GM19328 (cell line): ENCODE measurements around the gene SERINC5.
"Not testable (repeated sequence)": the region's sequence is repeated elsewhere in the genome, so short reads cannot be mapped to it uniquely, and the experiment has no call there.

Source experiments
- ATAC-seq: cut with Tn5 transposase; IDR thresholded peaks from one replicate; pipeline ENCODE4 v1.9.1; 2021; ENCODE audit warnings: mild to moderate bottlenecking, moderate library complexity; ENCODE audit not compliant: unreplicated experiment

SERINC5 gene

DNA sequence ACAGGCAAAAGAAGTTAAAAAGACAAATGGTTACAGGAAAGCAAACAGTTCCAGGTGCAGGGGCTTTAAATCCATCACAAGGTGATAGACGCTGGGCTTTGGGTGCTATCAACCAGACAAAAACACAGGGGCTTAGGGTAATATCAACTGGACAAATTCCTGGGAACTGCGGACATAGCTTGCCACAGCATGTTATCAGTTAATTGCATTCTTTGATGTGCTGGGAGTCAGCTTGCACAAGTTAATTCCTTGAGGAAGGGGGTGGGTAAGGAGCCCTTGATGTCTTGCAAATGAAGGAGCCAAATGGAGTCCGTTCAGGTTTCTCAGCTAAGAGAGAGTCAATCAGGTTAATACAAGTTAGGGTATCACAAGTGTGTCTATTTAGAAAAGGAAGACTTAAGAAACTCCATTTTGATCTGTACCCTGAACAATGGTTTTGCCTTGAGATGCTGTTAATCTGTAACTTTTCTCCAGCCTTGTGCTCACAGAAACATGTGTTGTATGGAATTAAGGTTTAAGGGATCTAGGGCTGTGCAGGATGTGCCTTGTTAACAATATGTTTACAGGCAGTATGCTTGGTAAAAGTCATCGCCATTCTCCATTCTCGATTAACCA lies 144.4 kb downstream of the SERINC5 start:
- ATAC-seq, result not testable (repeated sequence)

DNA sequence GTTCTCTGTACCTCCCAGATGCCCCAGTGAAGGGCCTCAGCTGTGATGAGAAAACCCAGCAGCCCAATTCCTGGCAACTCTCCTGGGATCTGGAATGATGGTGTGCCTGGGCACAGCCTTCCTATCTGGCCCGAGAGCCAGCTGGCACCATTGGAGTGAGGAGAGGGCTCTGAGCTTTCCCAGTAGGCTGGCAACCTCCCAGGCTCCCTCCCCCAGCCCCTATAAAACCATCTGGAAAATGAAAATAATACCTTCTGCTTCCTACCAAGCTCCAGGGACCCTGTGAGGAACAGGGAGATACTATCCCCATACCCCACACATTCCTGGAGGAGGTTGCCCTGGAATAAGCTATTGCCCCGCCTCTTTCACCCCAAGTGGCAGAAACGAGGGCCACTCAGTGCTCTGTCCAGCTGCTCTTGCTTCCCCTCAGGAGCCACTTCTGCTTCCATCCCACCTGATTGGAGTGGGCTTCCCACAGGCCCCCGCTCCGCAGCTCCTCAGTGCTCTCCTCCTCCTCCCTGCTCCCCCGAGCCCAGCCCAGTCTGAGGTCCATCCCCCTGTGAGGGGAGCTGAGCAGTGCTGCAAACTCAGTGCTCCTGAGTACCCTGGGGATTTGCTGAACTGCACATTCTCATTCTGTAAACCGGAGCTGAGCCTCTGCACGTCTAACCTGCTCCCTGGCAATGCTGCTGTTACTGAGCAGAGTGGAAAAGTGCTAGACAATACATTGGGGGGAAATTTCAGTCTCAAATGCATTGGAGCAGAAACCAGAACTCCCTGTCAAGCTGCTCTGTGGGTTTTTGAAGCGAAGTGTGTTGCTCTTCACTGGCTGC lies 146.0 kb downstream of the SERINC5 start:
- no peak for ATAC-seq

DNA sequence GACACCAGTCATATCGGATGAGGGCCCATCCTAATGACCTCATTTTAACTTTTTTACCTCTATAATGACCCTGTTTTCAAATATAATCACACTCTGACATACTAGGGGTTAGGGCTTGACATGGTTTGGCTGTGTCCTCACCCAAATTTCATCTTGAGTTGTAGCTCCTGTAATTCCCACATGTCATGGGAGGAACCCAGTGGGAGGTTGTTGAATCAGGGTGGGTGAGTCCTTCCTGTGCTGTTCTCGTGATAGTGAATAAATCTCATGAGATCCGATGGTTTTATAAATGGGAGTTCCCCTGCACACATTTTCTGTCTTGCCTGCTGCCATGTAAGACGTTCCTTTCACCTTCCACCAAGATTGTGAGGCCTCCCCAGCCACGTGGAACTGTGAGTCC lies 148.9 kb downstream of the SERINC5 start:
- ATAC-seq, result no peak

DNA sequence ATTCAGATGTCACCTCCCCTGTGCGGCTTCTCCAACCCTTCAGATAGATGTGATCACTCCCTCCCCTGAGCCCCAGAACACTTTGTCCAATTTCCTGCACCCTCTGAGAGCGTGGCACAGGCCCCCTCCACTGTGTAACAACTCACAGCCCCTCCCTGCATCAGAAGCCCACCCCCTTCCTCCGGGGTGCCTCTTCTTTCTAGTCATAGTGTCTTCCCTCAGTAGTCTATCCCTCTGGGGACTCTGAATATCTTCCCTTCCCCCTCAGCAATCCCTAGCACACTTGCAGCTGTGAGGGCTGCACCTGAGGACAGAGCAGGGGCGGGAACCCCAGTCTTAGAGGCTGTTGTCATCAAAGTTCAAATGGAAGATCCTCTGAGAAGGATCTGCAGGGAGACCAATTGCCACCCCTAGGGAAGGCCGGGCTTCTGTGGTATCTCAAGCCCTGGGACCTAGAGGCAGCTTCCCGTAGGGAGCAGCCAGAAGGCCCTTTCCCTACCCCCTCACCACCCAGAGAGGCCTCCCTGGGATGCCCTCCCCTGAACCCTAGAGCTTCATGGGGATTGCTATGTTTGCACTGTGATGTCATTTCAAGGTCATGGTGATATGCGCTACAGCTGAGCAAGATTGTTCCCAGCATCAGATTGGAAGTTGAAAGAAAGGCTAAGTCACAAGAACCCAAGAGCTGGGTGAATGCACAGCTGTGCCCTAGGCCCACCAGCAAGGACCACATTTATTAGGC lies 150.0 kb downstream of the SERINC5 start:
- ATAC-seq, result no peak

DNA sequence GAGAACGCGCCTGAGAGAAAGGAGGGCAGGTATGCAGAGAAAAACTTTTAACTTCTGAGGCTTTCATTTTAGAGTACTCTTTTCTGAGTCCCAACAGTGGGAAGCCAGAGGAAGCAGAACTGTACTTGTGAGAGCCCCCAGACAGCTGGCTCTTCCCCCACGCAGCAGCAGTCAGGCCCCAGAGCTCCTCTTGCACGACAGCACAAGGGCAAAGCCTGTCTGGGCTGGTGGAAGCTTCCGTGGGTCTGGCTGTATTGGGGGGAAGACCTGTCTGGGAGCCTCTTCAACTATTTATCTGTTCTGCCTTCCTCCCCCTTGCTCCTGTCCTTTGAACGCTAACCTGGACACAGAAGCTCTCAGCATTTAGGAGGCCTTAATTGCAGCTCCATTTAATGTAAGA lies 152.5 kb downstream of the SERINC5 start:
- no peak for ATAC-seq

DNA sequence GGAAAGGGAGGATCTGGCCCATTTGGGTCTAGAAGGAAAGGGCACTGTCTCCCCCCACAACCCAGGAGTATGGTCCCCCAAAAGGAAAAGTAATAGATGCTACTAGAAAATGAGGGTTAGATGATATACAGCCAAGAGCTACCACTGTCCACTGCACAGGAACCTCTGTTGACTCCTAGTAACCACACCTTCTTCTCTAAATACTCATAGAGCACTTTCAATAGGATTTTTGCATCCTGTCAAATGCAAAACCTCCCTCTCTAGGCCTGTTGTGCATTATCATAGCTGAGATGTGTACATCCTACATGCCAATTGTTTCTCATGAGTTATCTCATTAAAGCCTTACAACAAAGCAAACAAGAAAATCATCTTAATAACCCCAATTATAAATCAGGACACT lies 153.9 kb downstream of the SERINC5 start:
- no peak for ATAC-seq

DNA sequence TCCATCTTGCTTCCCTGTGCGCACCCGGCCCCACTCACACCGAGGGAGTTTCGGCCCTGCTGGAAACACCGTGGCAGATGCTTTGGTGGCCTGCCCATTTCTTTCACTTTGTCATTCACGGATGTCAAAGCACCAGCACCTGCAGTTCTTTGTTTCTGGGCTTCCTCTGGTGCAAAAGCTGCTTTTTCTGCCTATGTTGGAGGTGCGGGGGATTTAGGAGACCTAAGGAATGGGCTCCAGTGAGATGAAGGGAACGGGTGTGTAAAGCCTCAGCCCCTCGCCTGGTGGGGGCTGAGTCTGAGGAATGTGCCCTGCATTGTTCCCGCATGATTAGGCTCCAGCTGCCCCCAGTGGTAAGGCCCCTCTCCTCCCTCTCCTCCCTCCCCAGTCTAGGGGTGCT lies 158.4 kb downstream of the SERINC5 start:
- ATAC-seq, result no peak

DNA sequence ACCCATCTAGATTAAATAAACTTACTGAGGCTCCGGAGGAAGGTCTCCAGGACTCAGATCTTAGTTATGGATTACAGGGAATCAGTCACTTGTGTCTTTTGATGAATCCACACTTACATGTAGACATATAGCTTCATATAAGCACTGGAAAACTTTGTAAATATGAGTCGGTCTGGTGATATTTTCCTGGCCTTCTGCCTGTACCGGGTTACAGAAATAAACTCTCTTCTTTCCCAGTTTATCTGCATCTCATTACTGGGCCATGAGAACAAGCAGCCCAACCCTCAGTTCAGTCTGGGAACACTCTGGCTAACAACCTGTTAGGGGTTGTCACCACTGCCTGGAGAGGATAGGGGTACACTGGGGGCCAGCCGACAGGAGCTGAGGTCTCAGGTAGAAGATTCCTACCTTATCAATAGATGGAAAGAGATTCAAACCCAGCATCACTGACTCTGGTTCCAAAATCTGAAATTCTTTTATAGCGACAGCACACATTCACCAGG lies 161.6 kb downstream of the SERINC5 start:
- ATAC-seq, result no peak

DNA sequence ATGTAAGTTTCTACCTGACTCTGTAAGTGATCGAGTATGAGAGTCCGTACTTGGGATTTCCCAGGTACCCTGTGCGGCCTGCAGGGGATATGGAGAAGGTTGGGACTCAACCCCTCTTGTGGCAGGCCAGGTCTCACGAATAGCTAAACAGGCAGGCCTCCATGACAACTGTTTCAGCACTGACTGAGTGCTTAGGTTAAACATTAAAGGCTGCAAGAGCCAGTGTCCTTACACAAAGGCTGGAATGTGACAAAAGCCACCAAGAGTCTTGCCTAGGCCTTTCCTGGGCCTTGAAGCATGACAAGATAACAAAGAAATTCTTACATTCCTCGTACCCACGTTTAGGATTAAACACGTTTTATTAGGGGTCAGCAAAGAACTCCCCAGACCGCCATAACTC lies 162.1 kb downstream of the SERINC5 start:
- no peak for ATAC-seq

DNA sequence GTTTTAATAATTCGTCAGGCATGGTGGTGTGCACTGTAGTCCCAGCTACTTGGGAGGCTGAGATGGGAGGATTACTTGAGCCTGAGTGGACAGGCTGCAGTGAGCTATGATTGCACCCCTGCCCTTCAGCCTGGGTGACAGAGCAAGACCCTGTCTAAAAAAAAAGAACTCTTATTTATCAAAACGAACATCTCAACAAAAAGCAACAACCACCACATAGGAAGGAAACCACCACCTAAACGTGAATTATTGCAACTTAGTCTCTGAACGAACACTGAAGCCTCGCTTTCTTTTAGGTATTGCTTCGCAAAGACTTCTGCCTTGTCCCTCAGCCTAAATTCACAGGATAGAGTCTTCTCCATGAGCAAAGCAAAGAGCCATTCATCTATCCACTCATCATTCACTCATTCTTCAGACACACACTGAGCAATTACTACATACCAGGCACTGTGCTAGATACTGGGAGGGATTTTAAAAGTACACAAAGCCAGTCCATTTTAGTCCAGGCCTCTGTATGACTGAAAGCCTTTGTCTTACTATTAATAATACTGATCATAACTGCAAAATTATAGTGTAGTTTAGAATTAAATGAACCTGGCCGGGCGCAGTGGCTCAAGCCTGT lies 163.3 kb downstream of the SERINC5 start:
- no peak for ATAC-seq

DNA sequence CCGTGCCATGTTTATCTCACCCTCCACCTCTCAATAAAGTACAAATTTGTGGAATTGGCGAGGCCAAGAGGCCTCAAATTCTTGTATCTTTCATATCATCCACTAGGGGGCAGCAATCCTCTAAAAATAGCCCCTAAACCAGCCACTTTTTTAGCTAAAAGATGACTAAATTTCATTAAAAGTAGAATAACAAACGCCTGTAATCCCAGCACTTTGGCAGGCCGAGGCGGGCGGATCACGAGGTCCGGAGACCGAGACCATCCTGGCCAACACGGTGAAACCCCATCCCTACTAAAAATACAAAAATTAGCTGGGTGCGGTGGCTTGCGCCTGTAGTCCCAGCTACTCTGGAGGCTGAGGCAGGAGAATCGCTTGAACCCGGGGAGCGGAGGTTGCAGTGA lies 164.1 kb downstream of the SERINC5 start:
- not testable (repeated sequence) for ATAC-seq

DNA sequence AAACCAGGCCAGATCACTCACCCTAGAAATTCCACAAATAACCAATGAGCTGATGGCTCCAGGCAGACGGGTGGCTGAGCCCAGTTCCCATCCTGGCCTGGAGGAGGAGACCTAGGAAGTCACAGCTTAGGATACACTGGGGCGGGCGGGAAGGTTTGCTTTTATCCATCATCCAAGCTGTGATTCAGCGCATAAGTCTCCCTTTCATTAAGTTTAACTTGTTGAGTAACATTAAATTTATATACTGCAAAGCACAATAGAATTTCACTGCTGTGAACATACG lies 165.0 kb downstream of the SERINC5 start:
- ATAC-seq, result no peak

DNA sequence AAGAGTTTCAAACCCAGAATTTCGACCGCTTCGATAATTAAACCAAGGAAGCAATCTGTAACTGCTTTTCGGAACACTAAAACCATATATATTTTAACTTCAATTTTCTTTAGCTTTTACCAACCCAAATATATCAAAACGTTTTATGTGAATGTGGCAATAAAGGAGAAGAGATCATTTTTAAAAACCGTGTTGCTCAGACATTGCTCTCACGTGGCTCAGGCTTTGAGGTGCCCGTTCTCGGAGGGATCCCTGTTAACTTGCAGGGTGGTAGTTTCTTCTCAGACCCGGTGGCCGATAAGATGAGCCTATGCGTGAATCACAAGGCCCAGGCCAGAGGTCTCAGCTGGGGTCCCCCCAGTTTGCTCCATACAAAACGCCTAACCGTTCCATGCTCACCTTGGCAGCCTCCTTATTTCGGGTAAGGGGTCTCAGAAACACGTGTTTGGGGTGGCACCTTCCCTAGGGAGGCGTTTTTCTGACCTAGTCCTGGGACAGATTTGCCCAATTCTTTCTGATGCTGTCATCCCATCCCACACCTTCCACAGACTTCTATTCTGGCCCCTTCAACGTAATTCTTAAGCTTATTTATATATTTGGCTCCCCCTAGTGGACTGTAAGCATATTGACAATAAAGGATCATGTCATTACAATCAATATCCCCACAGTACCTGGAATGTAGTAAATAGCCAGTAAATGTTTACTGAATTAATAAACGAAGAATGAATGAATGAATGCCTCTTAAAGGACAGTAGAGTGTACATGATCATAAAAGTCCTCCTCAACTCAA lies 172.6 kb downstream of the SERINC5 start:
- ATAC-seq, result no peak

DNA sequence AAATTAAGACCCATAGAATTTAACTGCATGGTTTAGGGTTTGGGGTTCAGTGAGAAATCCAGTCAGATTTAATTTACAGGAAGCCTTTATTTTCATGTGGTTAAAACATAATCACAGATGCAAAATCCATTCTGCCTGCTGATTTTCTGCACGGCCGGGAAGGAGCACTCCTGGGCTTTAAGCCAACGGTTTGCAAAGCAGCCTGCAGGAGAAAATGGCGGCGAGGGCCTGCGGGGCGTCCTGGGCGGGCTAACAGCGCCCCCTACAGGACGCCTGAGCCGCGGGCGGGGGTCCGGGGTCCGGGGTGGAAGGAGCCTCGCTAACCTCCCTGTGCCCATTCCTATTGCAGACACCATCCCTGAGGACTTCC lies 173.1 kb downstream of the SERINC5 start:
- no peak for ATAC-seq

DNA sequence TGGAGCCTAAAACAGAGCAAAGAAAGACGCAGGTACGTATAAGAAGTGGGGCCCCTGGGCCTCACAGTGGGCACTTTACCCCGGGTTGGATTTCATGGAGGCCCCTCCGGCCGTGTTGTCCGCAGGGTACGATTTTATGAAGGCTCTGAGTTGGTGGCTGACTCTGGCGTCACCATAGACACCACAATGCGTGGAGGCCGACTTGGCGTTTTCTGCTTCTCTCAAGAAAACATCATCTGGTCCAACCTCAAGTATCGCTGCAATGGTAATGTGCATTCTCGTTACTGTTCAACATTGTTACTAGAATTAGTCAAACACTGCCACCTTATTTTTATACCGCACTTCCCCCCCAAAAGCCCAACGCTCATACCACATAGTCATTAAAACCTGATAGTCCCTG lies 173.6 kb downstream of the SERINC5 start:
- no peak for ATAC-seq

DNA sequence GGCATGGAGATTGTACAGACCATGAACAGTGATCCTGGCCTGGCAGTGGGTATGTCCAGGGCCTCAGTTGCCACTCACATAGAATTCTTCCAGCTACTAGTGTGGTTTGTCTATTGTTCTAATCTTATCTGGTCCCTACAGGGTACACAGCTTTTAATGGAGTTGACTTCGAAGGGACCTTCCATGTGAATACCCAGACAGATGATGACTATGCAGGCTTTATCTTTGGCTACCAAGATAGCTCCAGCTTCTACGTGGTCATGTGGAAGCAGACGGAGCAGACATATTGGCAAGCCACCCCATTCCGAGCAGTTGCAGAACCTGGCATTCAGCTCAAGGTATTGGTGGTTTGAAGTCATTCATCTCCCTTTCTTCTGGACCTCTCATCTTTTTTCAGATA lies 176.9 kb downstream of the SERINC5 start:
- no peak for ATAC-seq

DNA sequence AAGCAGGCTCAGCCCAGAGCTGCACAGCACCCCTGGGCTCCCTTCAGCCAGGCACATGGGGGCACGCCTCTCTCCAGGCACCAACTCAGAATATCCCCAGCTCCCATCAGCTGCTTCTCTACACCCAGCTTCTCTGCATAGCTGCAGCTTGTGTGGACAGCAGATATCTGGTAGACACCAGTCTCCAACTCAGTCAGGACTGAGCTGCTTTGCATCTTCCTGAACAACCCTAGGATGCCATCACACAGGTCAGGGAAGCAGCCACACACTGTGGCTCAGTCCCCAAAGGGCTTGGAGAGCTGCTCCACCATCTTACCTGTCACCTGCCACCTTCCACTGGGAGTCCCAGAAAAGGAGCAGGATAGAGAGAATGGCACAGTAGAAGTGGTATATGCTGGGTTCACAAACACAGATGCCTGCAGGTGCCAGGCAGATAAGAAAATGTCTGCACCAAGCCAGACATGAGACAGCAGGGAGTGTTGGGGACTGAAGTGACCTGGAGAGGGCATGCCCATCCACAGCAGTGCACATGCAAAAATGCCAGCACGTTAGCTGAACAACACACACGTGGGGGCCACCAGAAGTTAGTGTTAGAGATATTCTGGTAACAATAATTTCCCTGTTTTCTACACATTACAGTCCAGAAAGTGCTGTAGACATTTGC lies 178.7 kb downstream of the SERINC5 start:
- ATAC-seq, result no peak

DNA sequence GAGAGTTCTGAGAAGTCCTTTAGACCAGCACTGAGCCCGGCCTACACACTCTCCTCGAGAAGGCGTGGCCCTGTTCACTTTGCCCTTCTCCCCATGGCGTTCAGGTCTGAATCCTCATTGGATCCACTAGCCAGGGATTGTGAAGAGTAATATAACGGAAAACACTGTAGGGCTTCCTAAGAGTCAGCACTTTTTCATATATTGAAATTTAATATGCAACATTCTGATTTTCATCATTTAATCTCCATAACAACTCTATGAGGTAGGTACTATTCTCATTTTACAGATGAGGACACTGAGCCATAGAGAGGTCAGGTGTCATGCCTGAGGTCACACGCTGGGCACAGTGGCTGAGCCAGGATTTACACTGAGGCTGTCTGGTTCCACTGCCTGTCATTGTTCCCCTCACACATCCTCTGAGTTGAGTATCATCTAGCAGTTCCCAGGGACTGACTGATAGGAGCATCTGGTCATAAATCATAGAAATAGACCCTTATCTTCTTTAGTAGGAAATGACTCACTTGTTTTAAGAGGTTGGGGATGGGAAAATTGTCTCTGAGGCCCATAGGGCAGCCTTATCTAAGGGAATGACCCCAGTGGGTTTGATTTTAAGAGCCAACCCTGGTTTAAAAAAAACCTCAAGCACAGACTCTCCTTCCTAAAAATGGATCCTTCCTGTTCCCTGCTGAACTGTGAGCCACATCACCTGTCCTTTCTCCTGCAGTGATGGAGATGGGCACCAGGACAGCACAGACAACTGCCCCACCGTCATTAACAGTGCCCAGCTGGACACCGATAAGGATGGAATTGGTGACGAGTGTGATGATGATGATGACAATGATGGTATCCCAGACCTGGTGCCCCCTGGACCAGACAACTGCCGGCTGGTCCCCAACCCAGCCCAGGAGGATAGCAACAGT lies 179.5 kb downstream of the SERINC5 start:
- ATAC-seq, result no peak
